Fibroblast of lung (primary cell): Measurements from ENCODE around the gene SGO1.

Source experiments
- EZH2 ChIP-seq: IDR thresholded peaks from 2 replicates; pipeline ENCODE4 v1.5.1; 2012; ENCODE audit warnings: low read length, control low read depth, mild to moderate bottlenecking; ENCODE audit errors: missing control alignments
- TF ChIP-seq, protein P1 (sequence below), 2 donors: IDR thresholded peaks in 1 of 2; conservative IDR thresholded peaks in 1 of 2; 1 replicate in 1 of 2; 2 replicates in 1 of 2; pipeline ENCODE4 v1.5.1; 2011 to 2012; ENCODE audit warnings: low read length in 2 of 2, control low read depth in 1 of 2, inconsistent platforms in 1 of 2, low read depth in 1 of 2, mild to moderate bottlenecking in 1 of 2

DNA sequence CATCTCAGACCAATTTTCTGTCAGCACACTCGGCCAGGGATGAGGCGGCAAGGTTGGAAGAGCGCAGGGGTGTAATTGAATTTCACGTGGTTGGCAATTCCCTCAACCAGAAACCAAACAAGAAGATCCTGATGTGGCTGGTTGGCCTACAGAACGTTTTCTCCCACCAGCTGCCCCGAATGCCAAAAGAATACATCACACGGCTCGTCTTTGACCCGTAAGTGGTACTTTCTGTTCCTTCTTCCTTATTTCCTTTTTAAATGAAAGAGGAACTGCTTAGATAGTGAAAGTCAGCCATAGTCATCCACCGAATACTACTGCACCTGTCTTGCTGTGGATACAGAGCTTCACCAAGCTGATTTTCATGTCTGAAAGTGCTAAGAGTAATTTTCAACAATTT is 60.1 kb downstream of the SGO1 start:
- TF ChIP-seq EZH2: no peak
- TF ChIP-seq, protein P1, sequence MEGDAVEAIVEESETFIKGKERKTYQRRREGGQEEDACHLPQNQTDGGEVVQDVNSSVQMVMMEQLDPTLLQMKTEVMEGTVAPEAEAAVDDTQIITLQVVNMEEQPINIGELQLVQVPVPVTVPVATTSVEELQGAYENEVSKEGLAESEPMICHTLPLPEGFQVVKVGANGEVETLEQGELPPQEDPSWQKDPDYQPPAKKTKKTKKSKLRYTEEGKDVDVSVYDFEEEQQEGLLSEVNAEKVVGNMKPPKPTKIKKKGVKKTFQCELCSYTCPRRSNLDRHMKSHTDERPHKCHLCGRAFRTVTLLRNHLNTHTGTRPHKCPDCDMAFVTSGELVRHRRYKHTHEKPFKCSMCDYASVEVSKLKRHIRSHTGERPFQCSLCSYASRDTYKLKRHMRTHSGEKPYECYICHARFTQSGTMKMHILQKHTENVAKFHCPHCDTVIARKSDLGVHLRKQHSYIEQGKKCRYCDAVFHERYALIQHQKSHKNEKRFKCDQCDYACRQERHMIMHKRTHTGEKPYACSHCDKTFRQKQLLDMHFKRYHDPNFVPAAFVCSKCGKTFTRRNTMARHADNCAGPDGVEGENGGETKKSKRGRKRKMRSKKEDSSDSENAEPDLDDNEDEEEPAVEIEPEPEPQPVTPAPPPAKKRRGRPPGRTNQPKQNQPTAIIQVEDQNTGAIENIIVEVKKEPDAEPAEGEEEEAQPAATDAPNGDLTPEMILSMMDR (conservative IDR thresholded peaks at IDR 0.05 in 1 of 2, IDR thresholded peaks at IDR 0.05 in 1 of 2; ENCODE audit: low read depth in 1 of 2, low read length in 2 of 2): no peak
